NCI-H2196 (cell line): Measurements from ENCODE around the gene PLGRKT.
"Not testable (repeated sequence)": the region's sequence is repeated elsewhere in the genome, so short reads cannot be mapped to it uniquely, and the experiment has no call there.

ENCODE experiments used
- DNase-seq: peaks from one replicate; lab custom pipeline; 2025; ENCODE audit not compliant: unreplicated experiment; lab: John Stamatoyannopoulos, UW

PLGRKT gene

DNA sequence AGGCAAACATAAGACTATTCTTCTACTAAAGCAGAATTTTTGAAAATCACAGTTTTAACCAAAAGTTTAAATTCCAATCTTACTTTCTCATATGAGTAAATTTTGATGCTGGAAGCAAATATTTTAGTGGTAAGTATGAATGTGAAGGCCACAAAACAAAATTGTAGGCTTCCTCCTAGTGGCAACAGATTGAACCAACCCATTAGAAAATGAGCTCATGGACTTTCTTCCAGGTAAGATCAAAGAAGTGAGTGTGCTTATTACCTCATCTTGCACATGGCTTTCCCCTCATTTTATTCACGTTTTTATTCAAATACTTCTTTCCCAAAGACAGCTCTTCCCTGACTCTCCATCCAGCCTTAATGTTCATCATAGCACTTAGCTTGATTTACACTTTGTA is 116.7 kb downstream of the PLGRKT start:
- DNase-seq: no peak

GRCh38 chr9:5316406-5316805 is 121.3 kb downstream of the PLGRKT start:
- not testable (repeated sequence) for DNase-seq

- DNase-seq: no peak
These were observed 122.4 kb downstream of the PLGRKT start for GRCh38 chr9:5315187-5315923.

- no peak for DNase-seq
These were observed 126.9 kb downstream of the PLGRKT start for GRCh38 chr9:5310851-5311250.
